ENCODE measurements around the gene PCDH1. TPM values are rescaled to one million over a fixed set of nuclear protein-coding genes. Genes with fewer than 3 reads are reported as not detected.

PCDH1 gene
- total RNA-seq, 1 experiment from 2014 or later, result 127 TPM

GRCh38 chr5:141804475-141804874 is 73.7 kb downstream of the PCDH1 start:
- Histone ChIP-seq H3T11ph (ENCODE audit: low read length) (no peak overlapping the region), H4K91ac (ENCODE audit: insufficient read length, low read depth, low read length) (no peak overlapping the region), H3K27ac (ENCODE audit: insufficient read length, low read depth, low read length) (no peak overlapping the region), H2AK5ac (ENCODE audit: insufficient read length, low read length) (no peak overlapping the region), H3K23ac (ENCODE audit: insufficient read length, low read depth, low read length) (no peak overlapping the region), H3K4me1 (ENCODE audit: insufficient read depth, low read length) (peaks cover 13% of the 10 kb centered on the region), H2BK15ac (ENCODE audit: low read depth, low read length) (no peak overlapping the region), H3K4ac (ENCODE audit: low read depth, low read length) (no peak overlapping the region), H3K79me2 (ENCODE audit: insufficient read depth, low read length) (no peaks in the 10 kb centered on the region), H2AFZ (ENCODE audit: low read length) (no peak overlapping the region), H3K56ac (ENCODE audit: insufficient read length, low read depth, low read length) (no peak overlapping the region), H2BK12ac (ENCODE audit: insufficient read length, low read depth, low read length) (no peak overlapping the region), H3K79me1 (ENCODE audit: insufficient read depth, low read depth, low read length, poor library complexity, severe bottlenecking) (no peaks in the 10 kb centered on the region), H3K27me3 (ENCODE audit: insufficient read depth, low read length) (no peaks in the 10 kb centered on the region), H3K14ac (ENCODE audit: insufficient read depth, low read length) (no peak overlapping the region), H3K4me2 (ENCODE audit: insufficient read depth, insufficient read length, low read length) (peak overlapping the region; percentile 18), H4K5ac (ENCODE audit: insufficient read length, low read depth, low read length) (no peak overlapping the region), H4K20me1 (ENCODE audit: control insufficient read depth, insufficient read depth, insufficient read length) (no peaks in the 10 kb centered on the region), H2BK20ac (ENCODE audit: low read depth, low read length, poor library complexity, severe bottlenecking) (no peak overlapping the region), H3K18ac (ENCODE audit: insufficient read length, low read depth, low read length) (no peak overlapping the region), H2BK120ac (ENCODE audit: low read depth, low read length, poor library complexity, severe bottlenecking) (no peak overlapping the region), H3K23me2 (ENCODE audit: insufficient read length, low read depth, low read length, poor library complexity, severe bottlenecking) (no peaks in the 10 kb centered on the region), H4K8ac (replicated peaks; ENCODE audit: insufficient read length, low read depth, low read length) (no peak overlapping the region), H2BK5ac (ENCODE audit: insufficient read length, low read length) (no peak overlapping the region), H3K9me3 (ENCODE audit: control insufficient read depth, low read depth, low read length) (no peaks in the 10 kb centered on the region), H3K9ac (ENCODE audit: extremely low read depth, insufficient read length, low read length) (no peak overlapping the region)
- H3K27ac Mint-ChIP-seq, result peak overlapping the region in 2 of 3 experiments; percentile 69 to 83; a peak in 4 of 7 replicates
- H3K4me1 Mint-ChIP-seq, result peaks cover 43 to 60% of the 10 kb centered on the region in 2 experiments
- no peak overlapping the region for H3K4me3 Mint-ChIP-seq
- H3K27me3 Mint-ChIP-seq (ENCODE audit: low read depth), result peaks cover 7% of the 10 kb centered on the region; the same call in 1 of the 2 replicates
- WGBS (ENCODE audit: extremely low coverage, insufficient read length, low lambda C conversion rate), result no CpG with 5 or more reads among the region's 5 CpGs
- TF ChIP-seq CTCF (conservative IDR thresholded peaks at IDR 0.05), result no peak
- H3K36me3 Mint-ChIP-seq (ENCODE audit: insufficient read depth in 1 of 3, low read depth in 3 of 3), result no peaks in the 10 kb centered on the region; a peak in 2 of 7 replicates
- H3K9me3 Mint-ChIP-seq, result no peaks in the 10 kb centered on the region
- no peak for DNase-seq

Other genes with a start within 250 kb of the PCDH1 start
- gene HDAC3, start 241.6 kb downstream of the PCDH1 start, total RNA-seq (2021), result 98.3 and 98.5 TPM in 2 replicates
- gene RELL2, start 241.4 kb downstream of the PCDH1 start, total RNA-seq (2021), result 9.8 and 11.1 TPM in 2 replicates
- 23.1 and 23.4 TPM in 2 replicates for gene FCHSD1, start 227.0 kb downstream of the PCDH1 start, total RNA-seq (2021)
- gene ARAP3, start 196.2 kb downstream of the PCDH1 start, total RNA-seq (2021), result 27.3 and 27.6 TPM in 2 replicates
- gene DELE1, start 45.5 kb upstream of the PCDH1 start, total RNA-seq (2021), result 72.7 and 75.3 TPM in 2 replicates
- not detected in 2 replicates for gene PCDH12, start 79.8 kb upstream of the PCDH1 start, total RNA-seq (2021)
- gene RNF14, start 90.7 kb upstream of the PCDH1 start, total RNA-seq (2021), result 19.5 and 20.1 TPM in 2 replicates
- 66.8 and 68.4 TPM in 2 replicates for gene GNPDA1, start 134.6 kb upstream of the PCDH1 start, total RNA-seq (2021)
- gene NDFIP1, start 230.4 kb upstream of the PCDH1 start, total RNA-seq (2021), result 26.6 TPM in 2 replicates

Data from H9 (cell line).